ENCODE results near the gene STX19. TPM values are rescaled to one million over a fixed set of nuclear protein-coding genes. Genes with fewer than 3 reads are reported as not detected.

The STX19 gene
- not detected for total RNA-seq
- total RNA-seq (2013): not detected
- total RNA-seq: 0 to 0.17 (median 0) reads per million in 29 experiments

GRCh38 chr3:94028093-94028837 is at the start of gene STX19:
STX19 (minus strand) TSS chr3:94028597; CDS start chr3:94015269, 13,328 bp downstream.
- Mint-ChIP-seq H3K36me3 (peaks cover 6% of the 10 kb centered on the region), H3K27me3 (no peaks in the 10 kb centered on the region), H3K4me3 (no peak within 1 kb of the TSS), H3K27ac (no peak within 1 kb of the TSS), H3K4me1 (no peaks in the 10 kb centered on the region), H3K9me3 (no peaks in the 10 kb centered on the region)
- Histone ChIP-seq H3K9me3 (no peaks in the 10 kb centered on the region), H3K36me3 (ENCODE audit: control insufficient read depth in 2 of 2, extremely low read depth in 1 of 2, insufficient read depth in 1 of 2, low read length in 1 of 2) (no peaks in the 10 kb centered on the region), H3K4me1 (ENCODE audit: control insufficient read depth in 1 of 2, extremely low read depth in 1 of 2, insufficient read depth in 2 of 2, low read length in 2 of 2) (no peaks in the 10 kb centered on the region), H3K27ac (ENCODE audit: low read length) (no peak within 1 kb of the TSS), H3K27me3 (replicated peaks in 1 of 2; ENCODE audit: control insufficient read depth in 2 of 2, extremely low read depth in 1 of 2, insufficient read depth in 2 of 2, low read length in 1 of 2) (no peaks in the 10 kb centered on the region), H3K4me3 (ENCODE audit: control insufficient read depth in 1 of 2, extremely low read depth in 1 of 2, low read length in 1 of 2) (no peak within 1 kb of the TSS)
- no peak for ATAC-seq (replicated peaks in 1 of 4)
- POLR2A ChIA-PET: no interaction called here
- CTCF ChIA-PET: interaction anchor here in 1 of 2 donors (0.9 to 1.1 kb wide), 2 partner anchors 10 to 41 kb away, joined by 4 to 5 read pairs; no protein-coding TSS in a partner anchor
- no CpG with 5 or more reads among the region's 8 CpGs for WGBS (ENCODE audit: insufficient coverage)
- DNase-seq: no peak

- no peak for DNase-seq
- no peaks in the 10 kb centered on the region for H3K27me3 ChIP-seq (replicated peaks in 1 of 2; ENCODE audit: control insufficient read depth in 2 of 2, extremely low read depth in 1 of 2, insufficient read depth in 2 of 2, low read length in 1 of 2)
- H3K27ac ChIP-seq (ENCODE audit: low read length): no peak overlapping the region
- ChIA-PET POLR2A (no interaction called here), CTCF (interaction anchor here in 1 of 2 donors (0.8 kb wide), 1 partner anchor 11 kb away, joined by 3 read pairs; no protein-coding TSS in a partner anchor)
- Mint-ChIP-seq H3K4me1 (peaks cover 58 to 83% (median 82%) of the 10 kb centered on the region in 3 donors), H3K9me3 (peaks cover 0 to 5% (median 0%) of the 10 kb centered on the region in 3 donors), H3K27ac (no peak overlapping the region), H3K36me3 (peaks cover 67% of the 10 kb centered on the region), H3K27me3 (no peaks in the 10 kb centered on the region), H3K4me3 (no peak overlapping the region)
- H3K4me1 ChIP-seq (ENCODE audit: control insufficient read depth in 1 of 2, extremely low read depth in 1 of 2, insufficient read depth in 2 of 2, low read length in 2 of 2): peaks cover 6 to 15% of the 10 kb centered on the region in 2 experiments
- no peaks in the 10 kb centered on the region for H3K9me3 ChIP-seq
- H3K36me3 ChIP-seq (ENCODE audit: control insufficient read depth in 2 of 2, extremely low read depth in 1 of 2, insufficient read depth in 1 of 2, low read length in 1 of 2): peaks cover 8 to 13% of the 10 kb centered on the region in 2 donors
- H3K4me3 ChIP-seq (ENCODE audit: control insufficient read depth in 1 of 2, extremely low read depth in 1 of 2, low read length in 1 of 2): no peak overlapping the region
- ATAC-seq (replicated peaks in 1 of 4): no peak
- WGBS (ENCODE audit: insufficient coverage): 86% methylated on average over 1 of the region's 3 CpGs
Observed at GRCh38 chr3:94076055-94076454, 47.7 kb upstream of the STX19 start.

- Mint-ChIP-seq H3K4me3 (no peak overlapping the region), H3K9me3 (peaks cover 0 to 5% (median 0%) of the 10 kb centered on the region in 3 donors), H3K4me1 (peaks cover 41 to 73% (median 65%) of the 10 kb centered on the region in 3 donors), H3K36me3 (peaks cover 64% of the 10 kb centered on the region), H3K27ac (no peak overlapping the region), H3K27me3 (no peaks in the 10 kb centered on the region)
- WGBS (ENCODE audit: insufficient coverage): 100% methylated on average over 1 of the region's 4 CpGs
- POLR2A ChIA-PET: no interaction called here
- Histone ChIP-seq H3K27ac (ENCODE audit: low read length) (no peak overlapping the region), H3K36me3 (ENCODE audit: control insufficient read depth in 2 of 2, extremely low read depth in 1 of 2, insufficient read depth in 1 of 2, low read length in 1 of 2) (peaks cover 13 to 24% of the 10 kb centered on the region in 2 donors), H3K4me3 (ENCODE audit: control insufficient read depth in 1 of 2, extremely low read depth in 1 of 2, low read length in 1 of 2) (no peak overlapping the region), H3K9me3 (no peaks in the 10 kb centered on the region), H3K4me1 (ENCODE audit: control insufficient read depth in 1 of 2, extremely low read depth in 1 of 2, insufficient read depth in 2 of 2, low read length in 2 of 2) (peaks cover 0 to 6% of the 10 kb centered on the region in 2 experiments), H3K27me3 (replicated peaks in 1 of 2; ENCODE audit: control insufficient read depth in 2 of 2, extremely low read depth in 1 of 2, insufficient read depth in 2 of 2, low read length in 1 of 2) (no peaks in the 10 kb centered on the region)
- DNase-seq (no peak), ATAC-seq (replicated peaks in 1 of 4) (peak in 3 of 4 experiments; percentile 31 to 71 (median 40))
- CTCF ChIA-PET: interaction anchor here (0.9 to 2.1 kb wide), 2 partner anchors 9 to 15 kb away, joined by 3 to 9 read pairs; partner anchors contain the start of genes DHFR2 (in 1 of the 2) and NSUN3 (in 1 of the 2)
Observed at GRCh38 chr3:94071713-94072284, 43.4 kb upstream of the STX19 start.

DNA sequence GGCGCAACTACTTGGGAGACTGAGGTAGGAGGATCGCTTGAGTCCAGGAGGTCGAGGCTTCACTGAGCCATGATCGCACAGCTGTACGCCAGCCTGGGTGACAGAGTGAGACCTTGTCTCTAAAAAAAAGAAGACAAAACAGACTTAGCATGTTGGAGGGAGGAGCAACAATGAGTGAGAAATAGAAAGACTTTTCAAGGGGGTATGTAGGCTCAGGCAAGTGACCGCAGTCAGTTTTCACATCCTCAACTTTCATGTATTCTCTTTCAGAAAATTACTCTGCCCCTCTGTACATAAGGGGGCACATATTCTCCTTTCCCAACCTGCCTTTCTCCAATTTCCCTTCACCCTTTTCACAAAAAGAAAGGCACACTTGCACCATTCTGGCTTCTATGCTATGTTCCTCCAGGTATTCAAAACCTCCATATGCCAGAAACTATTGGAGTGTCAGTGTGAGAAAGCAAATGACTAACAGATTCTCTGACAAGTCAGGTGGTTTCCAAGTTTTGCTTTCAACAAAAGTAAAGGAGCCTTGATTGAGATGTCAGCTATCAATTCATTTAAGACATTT is 42.0 kb upstream of the STX19 start:
- Histone ChIP-seq H3K36me3 (ENCODE audit: control insufficient read depth in 2 of 2, extremely low read depth in 1 of 2, insufficient read depth in 1 of 2, low read length in 1 of 2) (peaks cover 5 to 20% of the 10 kb centered on the region in 2 donors), H3K27me3 (replicated peaks in 1 of 2; ENCODE audit: control insufficient read depth in 2 of 2, extremely low read depth in 1 of 2, insufficient read depth in 2 of 2, low read length in 1 of 2) (no peaks in the 10 kb centered on the region), H3K9me3 (no peaks in the 10 kb centered on the region), H3K4me1 (ENCODE audit: control insufficient read depth in 1 of 2, extremely low read depth in 1 of 2, insufficient read depth in 2 of 2, low read length in 2 of 2) (peaks cover 0 to 11% of the 10 kb centered on the region in 2 experiments), H3K4me3 (ENCODE audit: control insufficient read depth in 1 of 2, extremely low read depth in 1 of 2, low read length in 1 of 2) (no peak overlapping the region), H3K27ac (ENCODE audit: low read length) (no peak overlapping the region)
- DNase-seq: no peak
- Mint-ChIP-seq H3K4me1 (peaks cover 51 to 76% (median 75%) of the 10 kb centered on the region in 3 donors), H3K9me3 (peaks cover 0 to 5% (median 0%) of the 10 kb centered on the region in 3 donors), H3K36me3 (peaks cover 59% of the 10 kb centered on the region), H3K27me3 (no peaks in the 10 kb centered on the region), H3K4me3 (no peak overlapping the region), H3K27ac (no peak overlapping the region)
- ATAC-seq (replicated peaks in 1 of 4): no peak
- WGBS (ENCODE audit: insufficient coverage): 98% methylated on average over 5 of the region's 6 CpGs
- POLR2A ChIA-PET: no interaction called here
- CTCF ChIA-PET: interaction anchor here (0.6 to 2.4 kb wide), 11 partner anchors 8 to 91 kb away, joined by 3 to 46 read pairs (median 9); partner anchors contain the start of genes ARL13B (in 1 of the 2), DHFR2 (in 1 of the 2) and NSUN3 (in 1 of the 2)

- Mint-ChIP-seq H3K4me3 (no peak overlapping the region), H3K27ac (peak overlapping the region; percentile 38 to 42), H3K4me1 (peaks cover 56 to 78% (median 74%) of the 10 kb centered on the region in 3 donors), H3K27me3 (no peaks in the 10 kb centered on the region), H3K9me3 (peaks cover 0 to 5% (median 0%) of the 10 kb centered on the region in 3 donors), H3K36me3 (peaks cover 62% of the 10 kb centered on the region)
- peak in 1 of 4 experiments; percentile 38 for ATAC-seq (replicated peaks in 1 of 4)
- no peaks in the 10 kb centered on the region for H3K9me3 ChIP-seq
- H3K36me3 ChIP-seq (ENCODE audit: control insufficient read depth in 2 of 2, extremely low read depth in 1 of 2, insufficient read depth in 1 of 2, low read length in 1 of 2): peaks cover 5 to 20% of the 10 kb centered on the region in 2 donors
- peaks cover 0 to 12% of the 10 kb centered on the region in 2 experiments for H3K4me1 ChIP-seq (ENCODE audit: control insufficient read depth in 1 of 2, extremely low read depth in 1 of 2, insufficient read depth in 2 of 2, low read length in 2 of 2)
- no peak overlapping the region for H3K27ac ChIP-seq (ENCODE audit: low read length)
- peak in 1 of 35 experiments; percentile 34 for DNase-seq
- H3K4me3 ChIP-seq (ENCODE audit: control insufficient read depth in 1 of 2, extremely low read depth in 1 of 2, low read length in 1 of 2): no peak overlapping the region
- no CpG with 5 or more reads among the region's 4 CpGs for WGBS (ENCODE audit: insufficient coverage)
- POLR2A ChIA-PET: interaction anchor here in 1 of 2 donors (0.6 kb wide), 1 partner anchor 49 kb away, joined by 3 read pairs; no protein-coding TSS in a partner anchor
- CTCF ChIA-PET: interaction anchor here (0.5 to 2.4 kb wide), 23 partner anchors 11 to 96 kb away, joined by 3 to 46 read pairs (median 4); partner anchors contain the start of genes ARL13B (in 1 of the 2), PROS1 (in 1 of the 2) and STX19 (in 1 of the 2)
- no peaks in the 10 kb centered on the region for H3K27me3 ChIP-seq (replicated peaks in 1 of 2; ENCODE audit: control insufficient read depth in 2 of 2, extremely low read depth in 1 of 2, insufficient read depth in 2 of 2, low read length in 1 of 2)
Observed at GRCh38 chr3:94069194-94069813, 40.9 kb upstream of the STX19 start.
